Activated naive CD8-positive, alpha-beta T cell treated with anti-CD3 and anti-CD28 coated beads, Interleukin-2, amount 50 U/mL, for 16 hours (primary cell): Measurements from ENCODE around the gene MUCL3.
"Not testable (repeated sequence)": the region's sequence is repeated elsewhere in the genome, so short reads cannot be mapped to it uniquely, and the experiment has no call there.

Experiments
- DNase-seq: peaks from one replicate; pipeline ENCODE4 v3.0.0-alpha.2; 2020; ENCODE audit warnings: low read depth, low spot score

MUCL3 gene

DNA sequence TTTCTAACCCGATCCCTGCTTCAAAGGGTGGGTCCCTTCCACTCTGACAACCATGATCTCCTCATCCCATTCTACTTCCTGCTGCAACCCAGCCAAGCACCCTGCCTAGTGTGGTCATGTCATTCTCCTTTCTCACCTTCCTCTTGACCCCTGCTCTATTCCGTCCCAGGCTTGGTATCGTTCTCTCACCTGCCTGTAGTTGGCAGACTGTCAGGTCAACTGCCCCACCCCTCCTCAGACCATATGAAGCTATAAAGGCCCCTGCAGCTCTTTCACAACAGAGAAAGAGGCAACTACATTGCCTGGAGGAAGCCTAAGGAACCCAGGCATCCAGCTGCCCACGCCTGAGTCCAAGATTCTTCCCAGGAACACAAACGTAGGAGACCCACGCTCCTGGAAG lies 42.7 kb downstream of the MUCL3 start, which contains the start of gene MUC21:
Gene MUC21 (plus strand): TSS at position 280 of the 400 bp plus-strand sequence. CDS start 241 bp downstream, outside the sequence.
- DNase-seq, result no peak

DNA sequence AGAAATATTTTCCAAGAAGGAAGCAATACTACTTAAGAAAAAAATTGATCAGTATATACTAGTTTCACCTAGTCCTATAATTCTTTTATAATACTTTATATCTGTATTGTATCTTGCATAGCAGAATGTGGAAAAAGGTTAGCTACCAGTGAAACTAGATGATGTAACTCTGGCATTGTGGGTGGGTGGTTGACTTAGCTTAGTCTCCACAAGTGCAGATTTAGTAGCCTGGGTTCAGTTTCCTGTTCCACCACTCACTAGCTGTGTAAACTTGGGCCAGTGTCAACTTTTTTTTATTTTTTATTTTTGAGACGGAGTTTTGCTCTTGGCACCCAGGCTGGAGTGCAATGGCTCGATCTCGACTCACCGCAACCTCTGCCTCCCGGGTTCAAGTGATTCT lies 44.7 kb downstream of the MUCL3 start:
- no peak for DNase-seq

DNA sequence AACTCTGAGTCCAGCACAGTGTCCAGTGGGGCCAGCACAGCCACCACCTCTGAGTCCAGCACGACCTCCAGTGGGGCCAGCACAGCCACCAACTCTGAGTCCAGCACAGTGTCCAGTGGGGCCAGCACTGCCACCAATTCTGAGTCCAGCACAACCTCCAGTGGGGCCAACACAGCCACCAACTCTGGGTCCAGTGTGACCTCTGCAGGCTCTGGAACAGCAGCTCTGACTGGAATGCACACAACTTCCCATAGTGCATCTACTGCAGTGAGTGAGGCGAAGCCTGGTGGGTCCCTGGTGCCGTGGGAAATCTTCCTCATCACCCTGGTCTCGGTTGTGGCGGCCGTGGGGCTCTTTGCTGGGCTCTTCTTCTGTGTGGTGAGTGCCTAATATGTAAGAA lies 46.5 kb downstream of the MUCL3 start:
- DNase-seq, result no peak

DNA sequence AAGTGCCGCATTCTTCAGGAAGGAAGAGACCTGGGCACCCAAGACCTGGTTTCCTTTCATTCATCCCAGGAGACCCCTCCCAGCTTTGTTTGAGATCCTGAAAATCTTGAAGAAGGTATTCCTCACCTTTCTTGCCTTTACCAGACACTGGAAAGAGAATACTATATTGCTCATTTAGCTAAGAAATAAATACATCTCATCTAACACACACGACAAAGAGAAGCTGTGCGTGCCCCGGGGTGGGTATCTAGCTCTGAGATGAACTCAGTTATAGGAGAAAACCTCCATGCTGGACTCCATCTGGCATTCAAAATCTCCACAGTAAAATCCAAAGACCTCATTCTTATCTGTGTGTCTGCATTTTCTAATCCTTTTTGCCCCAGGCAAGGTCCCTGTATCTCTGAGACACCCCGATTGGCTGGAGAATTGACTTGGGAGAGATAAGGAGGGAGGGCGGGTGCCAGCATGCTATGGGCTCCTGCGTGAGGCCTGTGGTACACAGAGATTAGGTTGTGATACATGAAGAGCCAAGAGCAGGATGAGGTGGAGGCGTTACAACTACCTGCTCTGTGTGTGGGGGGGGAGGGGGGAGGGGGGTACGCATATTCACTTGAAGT lies 47.5 kb downstream of the MUCL3 start:
- no peak for DNase-seq

DNA sequence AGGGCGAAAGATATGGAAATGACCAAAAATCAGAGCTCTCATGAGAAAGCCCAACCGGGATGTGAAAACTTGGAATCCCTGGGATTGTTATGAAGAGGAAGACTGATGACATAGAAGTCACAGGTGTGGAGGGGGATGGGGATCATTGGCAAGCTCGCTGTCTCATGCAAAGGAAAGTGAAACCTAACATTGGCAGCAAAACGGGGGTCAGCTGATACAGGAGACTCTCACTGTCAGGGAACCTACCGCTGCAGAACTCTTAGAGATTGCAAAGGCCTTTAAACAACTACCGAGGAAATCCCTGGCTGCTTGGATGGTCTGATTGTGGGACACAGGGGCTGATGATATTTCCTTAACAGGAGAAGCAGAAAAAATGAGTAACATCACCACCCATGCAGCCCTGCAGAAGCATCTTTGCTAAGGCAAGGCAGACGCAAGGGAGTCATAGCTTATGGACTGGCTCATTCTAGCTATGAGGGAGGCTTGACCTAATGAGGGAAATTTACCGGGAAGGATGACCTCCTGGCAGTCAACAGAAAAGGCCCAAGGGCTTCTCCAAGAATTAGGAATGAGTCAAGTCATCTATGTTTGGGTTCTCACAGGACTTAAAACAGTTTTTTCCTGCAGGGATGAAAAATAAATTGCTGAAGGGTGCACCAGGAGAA lies 49.8 kb downstream of the MUCL3 start:
- no peak for DNase-seq

DNA sequence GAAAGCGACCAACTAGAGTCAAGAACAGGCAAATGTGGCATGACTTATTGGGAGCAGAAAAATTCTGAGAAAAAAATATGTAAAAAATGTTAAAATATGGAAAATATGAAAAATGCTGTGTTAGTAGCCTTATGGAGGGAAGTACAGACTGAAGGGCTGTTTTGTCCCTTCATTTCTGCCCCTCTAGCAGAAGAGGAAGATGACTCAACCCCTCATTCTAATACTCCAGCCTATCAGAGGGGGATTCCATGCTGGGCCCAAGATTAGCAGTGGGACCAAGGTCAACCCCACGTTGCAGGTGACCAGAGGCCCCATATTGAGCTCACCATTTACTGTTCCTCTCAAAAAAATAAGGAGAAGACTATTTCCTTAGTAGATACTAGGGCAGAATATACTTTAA lies 51.1 kb downstream of the MUCL3 start:
- no peak for DNase-seq

DNA sequence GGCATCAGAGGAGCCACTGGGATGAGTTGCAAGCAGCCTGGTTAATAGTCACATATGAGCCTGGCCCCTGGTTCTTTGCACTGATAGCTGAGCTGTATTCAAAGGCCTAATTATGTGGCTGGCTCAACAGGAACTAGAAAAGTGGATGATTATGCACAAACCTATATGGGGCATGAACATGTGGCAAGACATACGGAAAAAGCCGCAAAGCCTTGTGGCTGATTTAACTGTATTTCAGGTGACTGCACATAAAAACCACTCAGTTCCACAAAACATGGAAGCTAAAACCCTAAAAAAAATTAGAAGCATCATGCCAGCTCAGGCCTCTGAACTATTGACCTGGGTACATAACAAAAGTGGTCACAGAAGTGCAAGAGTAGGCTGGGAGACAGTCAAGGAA lies 56.5 kb downstream of the MUCL3 start:
- no peak for DNase-seq

DNA sequence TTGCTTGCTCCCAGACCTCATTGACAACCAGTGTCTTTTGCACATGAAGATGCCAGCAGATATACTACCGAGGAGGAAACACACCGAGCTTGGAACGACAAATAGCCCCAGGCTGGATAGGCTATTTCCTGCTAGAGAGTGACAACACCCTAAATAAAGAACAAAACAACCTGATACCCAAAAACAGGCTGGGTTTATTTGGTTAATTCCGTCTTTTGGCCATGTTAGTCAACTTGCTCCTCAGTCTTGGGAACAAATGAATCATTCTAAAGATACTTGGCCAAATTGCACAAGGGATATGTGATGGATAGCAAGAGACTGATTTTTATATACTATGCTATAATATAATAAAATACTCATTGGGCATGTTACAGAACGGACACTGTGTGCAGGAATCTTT lies 58.0 kb downstream of the MUCL3 start:
- DNase-seq, result no peak

DNA sequence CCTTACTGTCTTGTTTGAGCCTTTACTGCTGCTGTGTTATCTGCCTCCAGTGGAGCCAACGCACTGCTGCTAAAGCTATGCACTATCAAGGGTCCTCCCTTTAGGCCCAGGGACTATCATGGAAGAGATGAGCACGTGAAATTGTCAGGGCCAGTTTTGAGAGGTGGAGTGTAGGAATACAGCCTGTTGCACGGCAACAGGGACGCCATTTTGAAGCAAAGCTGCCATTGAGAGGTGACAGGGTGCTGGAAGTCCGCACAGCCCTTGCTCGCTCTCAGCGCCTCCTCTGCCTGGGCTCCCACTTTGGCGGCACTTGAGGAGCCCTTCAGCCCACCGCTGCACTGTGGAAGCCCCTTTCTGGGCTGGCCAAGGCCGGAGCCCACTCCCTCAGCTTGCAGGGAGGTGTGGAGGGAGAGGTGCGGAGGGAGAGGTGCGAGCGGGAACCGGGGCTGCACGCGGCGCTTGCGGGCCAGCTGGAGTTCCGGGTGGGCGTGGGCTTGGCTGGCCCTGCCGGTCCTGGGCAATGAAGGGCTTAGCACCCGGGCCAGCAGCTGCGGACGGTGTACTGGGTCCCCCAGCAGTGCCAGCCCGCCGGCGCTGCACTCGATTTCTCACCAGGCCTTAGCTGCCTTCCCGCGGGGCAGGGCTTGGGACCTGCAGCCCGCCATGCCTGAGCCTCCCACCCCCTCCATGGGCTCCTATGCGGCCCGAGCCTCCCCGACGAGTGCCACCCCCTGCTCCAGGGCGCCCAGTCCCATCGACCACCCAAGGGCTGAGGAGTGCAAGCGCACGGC lies 59.5 kb downstream of the MUCL3 start:
- DNase-seq, result not testable (repeated sequence)

DNA sequence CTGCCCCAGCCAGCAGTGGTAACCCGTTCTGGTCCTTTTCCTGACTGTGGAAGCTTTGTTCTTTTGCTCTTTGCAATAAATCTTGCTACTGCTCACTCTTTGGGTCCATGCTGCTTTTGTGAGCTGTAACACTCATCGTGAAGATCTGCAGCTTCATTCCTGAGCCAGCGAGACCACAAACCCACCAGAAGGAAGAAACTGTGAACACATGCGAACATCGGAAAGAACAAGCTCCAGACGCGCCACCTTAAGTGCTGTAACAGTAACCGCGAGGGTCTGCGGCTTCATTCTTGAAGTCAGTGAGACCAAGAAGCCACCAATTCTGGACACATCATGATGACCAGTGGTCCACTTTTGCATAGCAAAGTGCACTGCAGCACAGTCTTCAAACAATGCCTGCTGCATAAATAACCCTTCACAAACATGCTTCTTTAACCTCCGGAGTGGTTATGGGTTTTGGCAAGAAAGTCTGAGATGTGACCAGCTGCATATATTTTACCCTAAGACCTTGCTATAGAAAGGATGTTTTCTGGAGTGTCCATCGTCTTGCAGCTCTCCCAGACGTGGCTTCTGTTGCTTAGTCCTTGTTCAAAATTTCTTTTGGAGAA lies 60.6 kb downstream of the MUCL3 start:
- DNase-seq, result no peak

DNA sequence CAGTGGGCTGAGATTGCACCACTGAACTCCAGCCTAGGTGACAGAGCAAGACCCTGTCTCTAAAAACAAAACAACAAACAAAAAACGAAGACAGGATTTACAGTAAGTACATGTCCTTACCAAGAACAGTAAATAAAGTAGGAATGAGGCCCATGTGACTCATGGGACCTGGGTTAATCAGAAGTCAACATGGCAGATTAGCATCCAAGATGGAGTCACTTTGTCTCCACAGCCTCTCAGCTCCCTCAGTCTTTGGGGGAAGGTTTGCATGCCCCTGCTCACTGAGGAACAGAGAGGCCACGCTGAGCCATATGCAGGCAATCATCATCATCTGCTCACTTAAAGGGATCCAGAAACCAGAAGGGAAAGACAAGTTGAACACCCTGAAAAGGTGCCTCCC lies 61.7 kb downstream of the MUCL3 start:
- DNase-seq, result no peak
